Activated CD4-positive, alpha-beta T cell treated with anti-CD3 and anti-CD28 coated beads for 1 hour (primary cell): ENCODE measurements around the gene NLRP1.
A peak's percentile ranks its signal among the peaks of the same experiment; 100 is the strongest.

Experiments
- DNase-seq: peaks from one replicate; pipeline ENCODE4 v3.0.0-alpha.2; 2020

The NLRP1 gene

DNA sequence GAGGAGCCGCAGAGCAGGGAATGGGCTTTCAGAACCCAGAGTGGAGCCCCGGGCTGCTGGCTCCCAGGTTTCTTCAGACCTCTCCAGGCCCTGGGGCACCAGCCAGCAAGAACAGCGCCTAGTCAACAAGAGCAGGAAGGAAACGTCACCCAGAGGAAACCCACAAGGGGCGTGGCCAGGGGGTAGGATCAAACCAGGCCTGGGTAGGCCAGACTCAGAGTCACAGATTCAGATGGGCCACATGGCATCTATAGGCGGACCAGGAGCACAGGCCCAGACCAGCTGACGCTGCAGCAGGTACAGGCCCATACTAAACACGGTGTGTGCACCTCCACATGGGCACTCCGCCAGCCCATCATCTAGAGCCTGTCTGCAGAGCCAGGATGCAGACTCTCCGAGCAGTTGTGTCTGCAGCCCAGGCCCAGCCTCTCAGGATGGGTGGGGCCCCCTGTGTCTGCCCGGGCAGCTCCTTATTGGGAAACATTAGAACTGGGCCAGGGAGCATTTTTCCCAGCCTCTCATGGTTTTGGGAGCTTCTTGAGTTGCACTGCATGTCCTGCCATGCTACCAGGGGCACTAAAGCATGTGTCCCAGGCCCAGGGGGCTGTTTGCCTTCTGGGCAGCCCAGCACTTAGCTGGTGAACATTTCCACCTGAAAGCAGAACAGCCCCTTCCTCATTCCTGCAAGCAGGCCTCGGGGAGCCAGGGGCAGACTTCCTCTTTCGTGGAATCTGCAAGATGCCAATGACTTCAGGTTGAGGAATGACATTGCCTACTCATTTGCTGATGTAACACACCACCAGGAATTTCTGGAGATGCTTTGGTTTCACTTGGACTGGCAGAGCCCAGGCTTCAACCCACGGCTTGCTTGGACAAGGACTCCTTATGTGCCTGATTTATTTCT, at the start of gene NLRP1:
Gene NLRP1, minus strand, starts transcription at position 127 of the 904 bp plus-strand sequence. CDS start 552 bp downstream, outside the sequence.
- DNase-seq: peak; percentile 85

DNA sequence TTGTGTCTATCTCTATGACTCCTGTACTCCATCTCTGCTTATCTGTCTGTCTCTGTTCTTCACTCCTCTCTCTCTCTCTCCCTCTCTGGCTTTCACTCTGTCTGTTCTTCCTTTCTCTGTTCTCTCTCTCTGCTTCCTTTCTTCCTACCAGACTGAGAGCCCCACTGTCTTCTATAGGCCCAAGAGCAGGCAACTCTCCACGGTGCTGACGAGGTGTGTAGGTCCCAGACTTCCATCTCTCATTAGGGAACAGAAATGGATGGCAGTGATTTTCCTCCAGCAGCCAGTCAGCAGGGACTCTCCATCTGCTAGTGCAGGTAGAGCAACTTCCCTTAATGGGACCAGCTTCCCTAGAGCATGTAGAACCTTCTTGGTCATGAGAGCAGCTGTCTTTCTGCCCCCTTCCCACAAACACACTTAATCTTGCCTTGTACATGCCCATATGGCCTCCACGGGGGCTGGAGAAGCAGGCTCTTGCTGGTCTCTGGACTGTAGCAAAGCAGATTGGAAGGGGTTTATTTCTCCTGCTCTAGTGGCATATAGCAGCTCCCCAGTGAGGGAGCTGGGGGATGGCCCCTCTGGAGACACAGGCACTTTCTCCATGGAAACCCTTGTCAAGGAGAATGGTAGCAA, 47.8 kb upstream of the NLRP1 start:
- no peak for DNase-seq

DNA sequence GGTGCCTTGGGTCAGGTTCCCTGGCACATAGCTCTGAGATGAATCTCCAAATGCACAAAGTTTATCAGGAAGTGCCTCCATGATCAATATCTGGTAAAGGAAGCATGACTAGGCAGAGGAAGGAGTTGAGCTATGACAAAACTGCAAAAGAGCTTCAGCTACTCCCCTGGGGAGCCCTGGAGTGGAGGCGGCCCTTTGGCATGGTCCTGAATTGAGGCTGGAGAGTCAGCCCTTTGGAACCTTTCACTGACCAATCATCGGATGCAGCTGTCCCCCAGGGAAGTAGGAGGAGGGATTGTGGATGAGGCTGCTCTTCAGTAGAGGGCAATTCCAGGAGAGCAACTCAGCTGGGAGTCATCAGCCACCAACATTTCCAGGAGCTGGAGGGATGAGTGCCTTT, 46.1 kb upstream of the NLRP1 start:
- no peak for DNase-seq

DNA sequence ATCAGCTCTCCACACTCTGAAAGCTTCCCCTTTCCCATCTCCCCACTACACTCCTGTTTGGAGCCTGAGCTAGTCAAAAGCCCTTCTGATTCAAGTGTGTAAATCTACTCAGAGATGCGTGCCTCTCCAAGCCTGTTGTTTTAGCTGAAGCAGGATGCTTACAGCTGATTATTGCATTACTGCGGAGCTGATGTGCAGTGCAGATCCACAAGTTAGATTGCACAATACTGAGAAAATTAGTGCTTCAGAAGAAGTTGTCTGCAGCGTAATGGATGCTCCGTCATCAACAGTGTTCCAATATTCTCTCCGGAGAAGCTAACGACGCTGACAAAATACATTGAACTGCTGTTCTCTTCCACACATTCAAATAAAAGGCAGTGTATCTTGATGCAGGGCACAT, 44.8 kb upstream of the NLRP1 start:
- DNase-seq: no peak

DNA sequence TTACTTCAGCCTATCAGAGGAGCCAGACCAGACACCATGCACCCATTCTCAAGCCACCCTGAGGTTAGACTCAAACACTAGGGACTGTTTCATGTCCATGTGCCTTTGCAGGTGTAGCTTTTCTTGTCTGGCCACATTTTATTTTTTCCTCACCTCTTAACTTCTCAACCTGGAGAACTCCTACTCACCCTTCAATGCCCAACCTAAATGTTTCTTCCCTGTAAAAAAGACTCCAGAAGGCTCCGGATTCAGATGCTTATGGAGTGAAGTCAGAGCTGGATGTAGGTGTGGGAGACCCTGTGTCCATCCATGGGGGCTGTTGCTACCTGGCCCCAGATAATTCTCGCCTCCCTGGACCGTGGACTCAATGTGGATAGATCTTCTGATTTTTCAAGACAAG, 44.0 kb upstream of the NLRP1 start:
- DNase-seq: no peak

DNA sequence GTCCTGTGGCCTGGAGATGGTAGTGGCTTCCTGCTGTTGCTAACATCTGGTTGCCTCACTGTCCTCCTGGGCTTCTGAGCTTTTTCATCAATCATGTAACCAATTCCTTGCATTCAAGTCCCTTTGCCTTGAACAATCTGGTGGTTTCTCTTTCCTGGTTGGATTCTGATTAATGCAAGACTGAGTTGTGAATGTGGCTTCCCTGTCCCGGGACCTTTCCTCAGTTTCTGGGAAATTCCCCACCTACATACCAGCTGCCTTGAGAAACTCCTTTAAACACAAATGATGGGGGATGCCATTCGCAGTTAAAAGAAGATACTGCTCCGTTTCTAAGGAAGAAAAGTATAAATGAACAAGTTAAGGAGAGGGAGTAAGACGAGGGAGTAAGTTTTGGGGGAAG, 39.9 kb upstream of the NLRP1 start:
- DNase-seq: no peak

DNA sequence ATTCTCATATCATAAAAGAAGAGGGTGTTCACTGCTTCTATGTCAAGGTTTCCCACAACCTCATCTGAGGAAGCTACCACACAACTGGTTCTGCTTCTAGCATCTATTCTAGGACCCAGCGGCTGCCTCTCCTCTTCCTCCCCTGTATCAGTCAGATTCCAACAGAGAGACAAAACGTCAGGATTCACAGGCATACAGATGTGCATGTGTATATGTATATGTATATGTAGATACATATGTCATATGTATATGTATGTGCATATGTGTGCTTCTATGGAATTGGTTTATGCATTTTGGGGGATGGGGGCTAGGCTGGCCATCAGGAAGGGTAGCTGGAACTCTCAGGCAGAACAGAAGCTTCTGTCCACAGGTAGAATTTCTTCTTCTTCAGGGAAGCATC, 37.4 kb upstream of the NLRP1 start:
- DNase-seq: no peak

DNA sequence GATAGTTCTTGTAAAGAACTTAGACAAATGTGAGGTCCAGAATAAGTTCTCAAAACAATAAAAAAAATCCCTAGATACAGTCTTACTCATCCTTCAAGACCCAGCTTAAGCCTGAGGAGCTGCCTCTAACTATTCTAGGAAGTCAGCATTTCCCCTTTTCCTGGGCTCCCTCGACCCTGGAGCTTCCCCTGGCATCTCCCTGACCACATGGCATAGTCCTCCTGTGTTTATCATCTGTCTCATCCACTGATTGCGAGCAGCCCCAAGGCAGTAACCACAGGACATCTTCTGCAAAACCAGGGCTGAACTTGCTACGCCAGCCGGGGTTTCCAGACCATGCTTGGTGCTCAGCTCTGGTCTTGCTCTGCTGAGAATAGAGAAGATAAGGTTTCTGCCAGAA, 36.7 kb upstream of the NLRP1 start:
- DNase-seq: no peak

DNA sequence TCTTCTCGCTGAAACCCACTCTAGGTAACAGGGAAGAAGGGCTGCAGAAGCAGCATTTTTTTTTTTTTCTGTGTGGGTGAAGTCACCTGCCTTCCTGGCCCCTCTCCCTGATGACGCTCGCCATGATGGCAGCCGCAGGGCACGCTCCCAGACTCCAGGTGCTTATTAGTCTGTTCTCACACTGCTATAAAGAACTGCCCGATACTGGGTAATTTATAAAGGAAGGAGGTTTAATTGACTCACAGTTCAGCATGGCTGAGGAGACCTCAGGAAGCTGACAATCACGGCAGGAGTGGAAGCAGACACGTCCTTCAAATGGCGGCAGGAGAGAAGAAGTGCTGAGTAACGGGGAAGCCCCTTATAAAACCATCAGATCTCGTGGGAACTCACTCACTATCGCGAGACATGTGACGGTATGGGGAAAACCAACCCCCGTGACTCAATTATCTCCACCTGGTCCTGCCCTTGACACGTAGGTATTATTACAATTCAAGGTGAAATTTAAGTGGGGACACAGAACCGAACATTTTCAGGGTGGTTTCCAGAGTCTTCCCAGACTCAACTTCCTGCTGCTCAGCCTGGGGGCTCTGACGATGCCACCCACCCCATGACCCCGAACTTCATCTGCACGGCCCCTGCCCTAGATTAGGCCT, 34.9 kb upstream of the NLRP1 start:
- DNase-seq: no peak

DNA sequence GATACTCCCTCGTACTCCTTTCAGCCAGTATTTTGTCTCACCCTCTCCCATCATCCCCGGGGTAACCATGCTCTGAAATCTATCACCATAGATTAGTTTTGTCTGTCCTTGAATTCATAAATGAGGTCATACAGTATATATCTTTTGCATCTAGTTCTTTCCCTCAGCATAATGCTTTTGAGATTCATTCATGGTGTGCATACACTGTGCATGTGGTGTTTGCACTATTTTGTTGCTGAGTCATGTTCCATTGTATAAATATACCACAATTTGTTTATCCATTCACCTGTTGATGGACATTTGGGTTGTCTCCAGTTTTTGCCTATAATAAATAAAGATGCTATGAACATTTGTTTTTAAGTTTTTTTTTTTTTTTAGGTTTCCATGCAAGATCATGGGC, 34.2 kb upstream of the NLRP1 start:
- DNase-seq: no peak

DNA sequence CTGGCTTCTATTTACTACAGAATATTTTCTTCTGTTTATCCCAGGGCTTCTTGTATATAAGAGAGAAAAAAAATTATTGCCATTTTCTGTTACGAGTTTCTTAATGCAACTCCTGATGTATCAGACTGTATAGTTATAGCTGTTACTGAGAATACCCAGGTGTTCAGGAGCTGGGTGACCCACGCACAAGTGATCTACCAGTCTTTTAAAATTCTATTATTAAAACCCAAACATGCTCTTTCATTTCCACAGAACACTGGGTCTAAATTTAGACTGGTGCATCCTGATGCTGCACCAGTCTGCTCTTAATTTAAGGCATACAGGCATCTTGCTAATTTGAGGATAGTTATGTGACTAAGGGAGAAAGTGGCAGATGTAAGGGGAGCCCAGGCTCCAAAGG, 31.2 kb upstream of the NLRP1 start:
- no peak for DNase-seq

DNA sequence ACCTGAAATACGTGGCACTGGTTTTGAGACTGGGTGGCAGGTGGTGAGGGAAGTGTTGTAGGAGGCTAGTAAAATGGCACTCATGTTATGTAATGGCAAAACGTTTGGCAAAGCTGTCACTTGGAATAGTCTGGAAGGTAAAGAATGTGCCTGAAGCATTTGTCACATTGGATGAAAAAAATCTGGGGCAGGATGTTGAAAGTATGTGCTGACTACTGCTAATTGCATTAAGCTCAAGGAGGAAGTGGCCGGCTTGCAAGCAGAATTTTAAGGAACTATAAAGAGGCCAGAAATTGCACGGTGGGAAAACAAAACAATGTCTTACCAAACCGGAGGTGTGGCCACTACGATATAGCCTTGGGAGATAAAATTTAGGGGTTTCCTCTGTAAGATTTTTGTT, 26.6 kb upstream of the NLRP1 start:
- DNase-seq: no peak

DNA sequence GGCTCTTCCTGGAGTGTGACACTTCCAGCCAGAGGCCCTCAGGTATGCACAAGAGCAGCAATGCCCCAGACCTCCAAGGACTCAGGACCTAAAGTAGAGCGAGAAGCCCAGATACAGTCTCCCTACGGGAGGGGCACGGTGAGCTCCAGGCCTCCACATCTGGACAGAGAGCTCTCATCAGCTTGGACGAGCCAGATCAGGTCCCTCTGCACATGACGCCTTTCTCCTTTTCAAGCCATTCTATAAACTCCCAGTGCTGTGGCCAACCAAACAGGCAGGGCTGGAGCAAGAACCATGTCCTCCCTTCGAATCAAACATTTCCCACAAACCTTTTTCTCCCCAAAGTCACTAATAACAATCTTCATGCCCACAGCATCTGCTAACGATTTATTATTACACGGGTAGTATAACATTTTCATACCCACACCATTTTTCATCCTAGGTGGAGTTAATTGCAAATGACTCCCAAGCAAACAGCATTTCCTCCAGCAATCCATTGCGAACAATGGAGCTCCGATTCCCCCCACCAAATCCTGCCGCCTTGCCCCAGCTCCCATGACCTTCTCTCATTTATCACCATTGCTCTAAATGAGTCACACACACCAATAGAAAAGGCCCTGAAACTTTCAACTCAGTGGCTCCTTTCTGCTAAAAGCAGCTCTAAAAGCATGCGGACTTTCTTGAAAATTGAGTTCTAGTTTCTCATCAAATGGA, 24.2 kb upstream of the NLRP1 start:
- DNase-seq: no peak

DNA sequence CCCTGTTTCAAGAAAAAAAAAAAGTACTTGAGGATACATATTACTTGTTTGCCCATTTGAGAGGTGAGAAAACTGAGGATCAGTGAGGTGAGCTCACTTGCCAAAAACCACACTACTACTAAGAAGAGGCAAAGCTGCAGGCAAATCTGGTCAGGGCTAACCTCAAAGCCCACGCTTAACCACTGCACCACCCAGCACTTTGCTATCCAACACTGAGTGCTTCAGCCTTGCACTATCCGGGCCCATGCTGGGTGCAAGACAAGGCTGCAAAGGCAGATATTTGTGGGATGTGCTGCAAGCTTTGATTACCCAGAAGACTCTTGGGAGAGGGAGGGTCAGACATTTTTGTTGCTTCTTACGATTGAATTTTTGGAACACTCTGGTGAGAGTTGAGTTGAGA, 23.6 kb upstream of the NLRP1 start:
- DNase-seq: no peak

DNA sequence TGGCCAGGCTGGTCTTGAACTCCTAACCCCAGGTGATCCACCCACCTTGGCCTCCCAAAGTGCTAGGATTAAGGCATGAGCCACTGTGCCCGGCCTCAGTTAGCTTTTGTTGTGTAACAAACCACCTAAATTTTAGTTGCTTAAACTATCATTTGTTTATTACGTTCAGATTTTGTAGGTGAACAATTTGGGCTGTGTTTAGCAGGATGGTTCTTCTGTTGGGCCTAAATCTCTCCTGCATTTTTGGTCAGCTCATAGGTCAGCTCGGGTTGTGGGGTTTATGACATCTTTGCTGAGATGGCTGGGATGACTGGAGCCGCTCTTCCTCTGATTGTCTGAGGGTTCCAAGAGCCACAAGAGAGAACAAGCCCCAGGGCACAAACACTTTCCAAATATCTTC, 21.1 kb upstream of the NLRP1 start:
- DNase-seq: no peak

DNA sequence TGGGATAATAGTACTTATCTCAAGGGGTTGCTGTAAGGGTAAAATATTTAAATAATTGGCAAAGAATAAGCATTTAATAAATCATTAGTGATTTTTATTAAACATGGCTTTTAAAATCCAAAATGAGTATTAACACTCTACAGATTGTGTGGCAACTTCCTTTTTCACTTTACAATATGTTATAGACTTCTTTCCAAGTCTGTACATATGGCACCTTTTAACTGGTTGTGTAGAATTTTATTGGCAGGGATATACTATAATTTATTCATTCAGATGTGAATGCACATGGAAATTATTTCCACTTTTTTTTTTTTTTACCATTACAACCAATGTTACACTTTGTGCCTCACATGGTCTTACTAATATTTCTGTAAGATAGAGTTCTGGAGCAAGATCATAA, 15.7 kb upstream of the NLRP1 start:
- no peak for DNase-seq

DNA sequence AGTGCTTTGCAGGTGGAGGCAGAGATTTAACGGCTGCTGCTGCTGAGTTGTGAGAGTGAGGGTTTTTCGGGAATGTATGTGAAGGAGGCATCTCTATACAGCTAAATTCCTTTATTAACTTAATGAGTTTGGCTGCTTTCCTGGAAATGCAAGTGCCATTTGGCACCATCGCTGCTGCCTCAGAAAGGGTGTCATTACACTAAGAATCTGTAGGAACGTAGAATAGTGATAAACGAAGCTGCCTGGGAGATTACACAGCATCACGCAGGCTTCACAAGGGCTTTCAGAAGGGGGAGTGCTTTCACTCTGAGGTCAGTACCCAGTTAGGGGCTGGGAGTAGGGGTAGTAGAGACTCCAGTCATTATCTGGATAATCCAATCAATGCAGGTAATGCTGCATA, 14.1 kb upstream of the NLRP1 start:
- no peak for DNase-seq

DNA sequence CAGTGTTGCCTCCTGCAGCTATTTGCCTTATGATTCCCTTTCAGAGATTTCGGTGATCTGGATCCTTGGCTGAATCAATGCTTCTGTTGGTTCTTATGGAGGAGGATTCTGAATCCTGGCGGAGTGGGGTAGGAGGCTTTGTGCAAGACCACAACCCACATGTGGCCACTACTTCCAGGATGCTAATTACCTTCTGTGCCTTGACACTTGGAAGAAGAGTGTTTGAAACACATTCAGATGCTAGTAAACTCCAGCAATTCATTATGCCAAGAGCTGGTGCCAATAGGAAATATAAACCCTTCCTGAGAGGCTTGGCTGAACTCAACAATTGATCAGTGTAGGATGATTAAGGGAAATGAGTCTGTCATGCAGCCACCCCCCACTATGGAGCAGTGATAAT, 12.1 kb upstream of the NLRP1 start:
- no peak for DNase-seq

DNA sequence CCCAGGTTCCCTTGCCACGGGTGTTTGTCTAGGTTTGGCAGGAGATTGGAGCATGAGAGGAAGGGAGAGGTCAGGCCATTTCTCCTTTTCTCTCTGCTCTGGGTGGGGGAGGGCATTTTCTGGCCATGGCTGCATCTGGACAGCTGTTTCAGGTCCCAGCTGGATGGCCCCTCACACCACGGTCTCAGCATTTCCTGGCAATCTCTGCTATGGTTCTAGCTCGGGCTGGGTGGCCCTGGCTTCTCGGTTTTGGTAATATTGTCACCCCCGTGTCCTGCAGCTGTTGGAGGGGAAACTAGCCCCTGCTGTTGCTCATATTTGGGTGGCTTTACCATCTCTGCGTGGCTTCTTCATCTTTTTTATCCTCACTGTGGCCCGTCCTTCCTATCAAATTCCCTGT, 11.5 kb upstream of the NLRP1 start:
- DNase-seq: no peak

DNA sequence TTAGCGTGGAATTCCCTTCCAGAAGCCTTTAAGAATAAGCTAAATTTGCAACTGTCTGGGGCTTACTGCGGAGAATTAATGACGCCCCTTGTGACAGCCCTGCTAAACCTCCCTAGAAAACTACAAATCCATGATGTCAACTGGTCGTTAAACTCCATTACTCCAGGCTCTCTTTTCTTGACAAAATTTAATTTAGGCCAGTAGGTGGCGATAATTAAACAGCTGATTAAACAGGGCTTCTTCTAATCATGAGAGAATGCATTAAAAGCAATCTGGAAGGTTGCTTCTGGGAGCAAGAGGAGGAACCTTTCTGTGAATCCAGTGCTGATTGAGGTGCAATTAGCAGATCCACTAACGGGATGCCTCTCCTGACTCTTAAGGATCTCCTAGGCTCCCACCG, 8.1 kb upstream of the NLRP1 start:
- no peak for DNase-seq

DNA sequence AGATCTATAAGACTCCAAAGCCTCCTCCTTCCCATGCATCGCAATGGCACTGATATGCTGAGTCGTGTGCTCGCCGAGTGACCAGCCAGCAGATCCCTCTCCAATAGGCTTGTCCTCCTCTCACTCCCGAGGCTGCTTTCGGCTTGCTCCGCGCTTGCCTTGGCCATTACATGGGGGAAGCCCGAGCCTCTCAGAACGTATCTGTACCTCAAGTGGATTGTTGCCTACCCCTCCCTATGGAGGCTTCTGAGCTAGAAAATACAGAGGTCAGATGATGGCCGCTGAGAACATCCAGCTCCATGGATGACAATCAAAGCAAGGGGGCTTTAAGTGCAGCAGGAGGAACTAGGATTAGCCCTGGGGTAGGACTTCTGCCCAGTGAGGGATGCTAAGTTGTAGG, 7.7 kb upstream of the NLRP1 start:
- no peak for DNase-seq

DNA sequence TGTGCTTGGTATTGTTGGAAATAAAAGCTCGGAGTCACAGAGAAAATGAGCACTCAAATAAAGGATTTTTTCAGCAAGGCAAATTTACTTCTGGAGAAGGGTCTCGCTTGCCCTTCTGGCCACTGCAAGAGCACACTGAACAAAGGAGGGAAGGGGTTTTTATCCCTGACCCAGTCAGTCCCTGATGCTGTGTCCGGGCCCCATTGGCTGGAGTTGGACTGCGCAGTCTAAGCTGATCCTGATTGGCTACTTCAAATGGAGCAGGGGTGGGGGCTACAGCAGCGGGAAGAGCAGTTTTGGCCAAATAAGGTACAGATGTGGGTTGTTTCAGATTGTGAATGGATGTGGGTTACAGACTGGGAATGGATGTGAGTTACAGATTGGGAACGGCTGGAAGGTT, 4.3 kb upstream of the NLRP1 start:
- no peak for DNase-seq

DNA sequence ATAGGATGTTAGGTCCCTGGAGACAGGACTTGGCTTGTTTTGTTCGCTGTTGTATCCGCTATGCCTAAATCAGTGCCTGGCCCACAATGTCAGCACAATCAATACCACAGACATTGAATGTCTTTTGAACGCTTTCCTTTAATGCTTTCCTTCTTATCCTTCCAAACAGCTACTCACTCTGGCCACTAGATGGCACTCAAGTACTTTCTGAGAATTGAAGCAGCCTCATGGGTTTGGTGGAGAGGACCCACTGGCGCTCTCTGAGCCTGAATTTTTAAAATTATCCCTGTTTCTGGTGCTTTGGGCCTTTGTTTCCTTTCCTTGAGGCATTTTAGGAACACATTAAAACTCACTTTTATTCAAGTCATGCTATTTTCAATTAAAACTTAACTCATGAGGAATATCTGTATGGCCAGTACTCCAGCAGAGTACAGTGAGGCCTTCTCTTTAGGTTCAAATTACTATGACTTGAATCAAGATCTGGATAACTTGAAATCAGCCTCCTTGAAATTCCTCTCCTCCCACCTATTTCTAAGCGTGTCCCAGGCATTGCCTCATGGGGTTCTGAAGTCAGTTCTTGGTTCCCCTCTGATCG, 3.2 kb upstream of the NLRP1 start:
- DNase-seq: no peak
